Measurements from ENCODE around the gene VWA5B2. TPM values are rescaled to one million over a fixed set of nuclear protein-coding genes. Genes with fewer than 3 reads are reported as not detected.
"Not testable (repeated sequence)": the region's sequence is repeated elsewhere in the genome, so short reads cannot be mapped to it uniquely, and the experiment has no call there.

VWA5B2 gene
- total RNA-seq, 1 donor from 2014 or later: 1.3 TPM

- DNase-seq (ENCODE audit: extremely low read depth, low read depth, low spot score): no peak
Measured at GRCh38 chr3:184241141-184241446, 11.7 kb downstream of the VWA5B2 start.

- no peak for DNase-seq (ENCODE audit: extremely low read depth, low read depth, low spot score)
Measured at GRCh38 chr3:184241447-184242296, 12.3 kb downstream of the VWA5B2 start.

GRCh38 chr3:184242297-184242685 lies 12.9 kb downstream of the VWA5B2 start:
- DNase-seq (ENCODE audit: extremely low read depth, low read depth, low spot score): no peak

DNA sequence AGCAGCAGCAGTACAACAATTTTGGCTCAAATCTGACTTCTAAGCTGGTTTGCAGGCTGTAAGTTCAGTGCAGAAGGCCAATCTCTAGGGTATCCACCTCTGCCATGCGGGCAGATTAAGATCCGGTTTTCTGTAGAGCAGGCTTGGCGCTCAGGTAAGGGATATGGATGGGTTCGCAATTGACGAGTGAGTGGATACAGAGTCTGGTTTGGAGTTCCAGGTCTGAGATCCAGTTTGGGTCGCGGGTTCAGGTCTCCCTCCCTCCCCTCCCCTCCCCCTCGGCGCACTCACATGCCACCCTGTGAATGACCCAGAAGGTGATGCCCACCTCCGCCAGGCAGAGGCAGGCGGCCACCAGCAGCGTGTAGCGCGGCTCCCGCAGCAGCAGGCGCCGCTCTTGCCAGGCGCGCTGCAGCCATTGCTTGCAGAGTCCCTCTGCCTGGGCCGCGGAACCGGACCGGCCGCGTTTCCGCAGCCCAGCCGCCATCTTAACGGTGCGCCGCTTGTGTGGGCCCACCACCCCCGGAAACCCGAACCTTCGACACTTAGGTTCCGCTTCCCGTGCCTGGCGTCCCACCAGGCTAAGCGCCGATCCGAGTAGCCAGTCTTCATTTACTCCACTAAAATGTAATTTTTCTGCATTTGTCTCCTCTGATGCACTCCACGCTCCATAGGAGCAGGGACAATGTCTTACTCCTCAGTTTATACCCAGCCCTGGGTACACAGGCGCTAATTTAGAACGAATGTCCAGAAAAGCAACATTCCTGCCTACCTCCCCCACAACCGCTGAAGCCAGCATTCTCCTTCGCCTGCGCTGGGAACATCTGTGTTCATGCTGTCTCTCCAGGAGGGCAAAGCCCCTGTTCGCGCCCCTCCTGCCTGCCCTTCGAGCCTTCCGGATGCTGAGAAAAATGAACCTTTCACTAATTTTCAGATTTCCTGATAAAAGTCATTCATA lies 19.3 kb downstream of the VWA5B2 start, which contains the start of gene ALG3:
Gene ALG3, minus strand, starts transcription at position 509 of the 958 bp plus-strand sequence. Its CDS starts 22 bp downstream, at position 487.
- DNase-seq (ENCODE audit: extremely low read depth, low read depth, low spot score): no peak

DNA sequence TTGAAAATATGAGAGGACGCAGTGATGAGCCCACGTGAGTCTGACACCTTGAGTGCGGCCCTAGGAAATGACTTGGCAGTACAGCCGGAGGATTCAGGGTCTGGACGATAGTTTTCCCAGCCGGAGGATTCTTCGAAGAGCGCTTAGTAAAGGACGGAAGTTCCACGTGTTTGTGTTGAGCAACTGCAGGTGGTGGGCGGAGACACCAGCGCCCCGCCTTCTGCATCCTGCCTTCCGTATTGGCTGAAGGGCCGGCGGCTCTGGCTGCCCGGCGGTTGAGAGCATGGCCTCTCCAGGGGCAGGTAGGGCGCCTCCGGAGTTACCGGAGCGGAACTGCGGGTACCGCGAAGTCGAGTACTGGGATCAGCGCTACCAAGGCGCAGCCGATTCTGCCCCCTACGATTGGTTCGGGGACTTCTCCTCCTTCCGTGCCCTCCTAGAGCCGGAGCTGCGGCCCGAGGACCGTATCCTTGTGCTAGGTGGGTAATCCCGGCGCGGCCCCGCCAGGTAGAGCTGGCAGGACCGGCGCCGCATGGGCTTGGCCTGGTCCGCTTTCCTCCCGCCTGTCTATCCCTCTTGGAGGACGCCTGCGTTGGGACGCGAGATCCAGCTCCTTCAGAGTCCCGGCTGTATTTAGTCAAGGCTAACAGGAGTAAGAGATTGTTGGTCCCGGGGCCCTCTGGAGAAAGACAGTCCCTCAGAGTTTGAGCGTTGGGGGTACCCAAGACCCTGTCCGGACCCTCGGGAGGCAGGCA lies 20.2 kb downstream of the VWA5B2 start, which contains the start of gene EEF1AKMT4:
Gene EEF1AKMT4, plus strand, starts transcription at position 261 of the 755 bp plus-strand sequence. Its CDS starts 23 bp downstream, at position 284.
- DNase-seq (ENCODE audit: extremely low read depth, low read depth, low spot score): peak; percentile 96

DNA sequence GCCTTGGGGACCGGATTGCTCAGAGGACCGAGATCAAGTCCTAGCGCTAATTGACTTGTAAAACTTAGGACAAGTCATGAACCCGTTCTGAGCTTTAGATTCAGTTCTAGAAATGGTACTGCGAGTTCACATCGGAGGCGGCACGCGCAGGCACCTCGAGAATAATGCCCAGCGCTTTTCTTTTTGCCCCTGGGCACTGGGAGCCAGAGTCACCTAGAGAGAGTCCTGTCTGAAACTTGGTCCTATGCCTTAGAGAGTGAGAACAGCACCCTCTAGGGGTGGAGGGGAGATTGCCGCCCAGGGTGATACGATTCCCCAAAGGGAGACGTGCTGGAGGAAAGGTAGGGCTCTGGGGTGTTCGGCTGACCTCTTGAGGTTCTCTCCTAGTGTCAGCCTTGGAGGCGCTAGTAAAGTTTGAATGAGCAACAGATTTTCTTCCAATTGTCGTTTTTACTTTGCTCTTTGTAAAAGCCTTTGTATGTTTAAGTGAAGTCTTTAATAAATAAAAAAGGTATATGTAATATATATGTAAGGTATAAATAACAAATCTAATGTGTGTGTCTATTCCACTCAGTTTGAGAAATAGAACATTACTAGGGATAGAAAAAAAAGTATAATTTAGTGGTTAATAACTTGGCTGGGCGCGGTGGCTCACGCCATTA lies 20.9 kb downstream of the VWA5B2 start:
- peak; percentile 85 for DNase-seq (ENCODE audit: extremely low read depth, low read depth, low spot score)

GRCh38 chr3:184255291-184256039 lies 26.1 kb downstream of the VWA5B2 start:
- DNase-seq (ENCODE audit: extremely low read depth, low read depth, low spot score): no peak

DNA sequence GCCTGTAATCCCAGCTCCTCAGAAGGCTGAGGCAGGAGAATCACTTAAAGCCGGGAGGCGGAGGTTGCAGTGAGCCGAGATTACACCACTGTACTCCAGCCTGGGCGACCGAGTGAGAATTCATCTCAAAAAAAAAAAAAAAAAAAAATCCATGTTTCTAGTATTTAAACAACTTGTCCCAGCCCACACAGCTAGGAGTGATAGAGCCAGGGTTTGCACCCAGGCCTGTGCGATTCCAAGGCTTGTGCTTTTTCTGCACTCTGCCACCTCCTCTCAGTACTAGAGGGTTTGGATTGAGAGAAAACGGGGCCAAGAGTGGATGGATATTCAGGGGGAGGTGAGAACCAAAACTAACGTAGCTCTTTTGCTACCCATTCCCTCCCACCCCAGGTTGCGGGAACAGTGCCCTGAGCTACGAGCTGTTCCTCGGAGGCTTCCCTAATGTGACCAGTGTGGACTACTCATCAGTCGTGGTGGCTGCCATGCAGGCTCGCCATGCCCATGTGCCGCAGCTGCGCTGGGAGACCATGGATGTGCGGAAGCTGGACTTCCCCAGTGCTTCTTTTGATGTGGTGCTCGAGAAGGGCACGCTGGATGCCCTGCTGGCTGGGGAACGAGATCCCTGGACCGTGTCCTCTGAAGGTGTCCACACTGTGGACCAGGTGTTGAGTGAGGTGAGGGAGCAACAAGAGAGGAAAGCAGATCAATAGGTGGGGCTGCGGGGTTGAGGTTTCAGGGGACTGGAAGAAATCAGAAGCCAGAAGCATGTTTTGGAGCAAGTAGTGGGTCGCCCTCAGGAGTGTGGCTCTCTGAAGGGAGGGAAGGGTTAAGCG lies 27.9 kb downstream of the VWA5B2 start:
- no peak for DNase-seq (ENCODE audit: extremely low read depth, low read depth, low spot score)

GRCh38 chr3:184258926-184259325 lies 29.5 kb downstream of the VWA5B2 start:
- DNase-seq (ENCODE audit: extremely low read depth, low read depth, low spot score): no peak

DNA sequence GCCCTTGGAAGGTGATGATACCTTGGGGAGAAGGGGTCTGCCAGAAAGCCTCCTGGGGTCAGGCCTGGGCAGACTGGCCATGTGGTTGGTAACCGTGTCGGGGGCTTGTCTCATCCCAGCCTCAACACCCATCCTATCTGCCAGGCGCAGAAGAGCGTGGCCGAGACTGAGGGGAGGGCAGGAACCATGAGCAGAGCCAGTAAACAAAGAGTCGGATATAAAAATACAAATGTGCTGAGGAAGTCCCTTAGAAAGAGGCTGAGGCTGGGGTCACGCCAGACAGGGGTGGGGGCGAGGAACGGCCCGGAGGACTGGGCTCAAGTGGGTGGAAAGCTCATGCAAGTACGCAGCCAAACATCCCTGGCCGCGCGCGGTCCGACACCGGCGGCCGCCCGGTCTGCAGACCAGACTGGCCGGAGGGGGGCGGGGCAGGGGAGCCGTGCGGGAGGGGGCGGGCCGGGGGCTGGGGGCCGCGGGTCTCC lies 30.1 kb downstream of the VWA5B2 start:
- no peak for DNase-seq (ENCODE audit: extremely low read depth, low read depth, low spot score)

GRCh38 chr3:184259878-184260723 lies 30.7 kb downstream of the VWA5B2 start:
- DNase-seq (ENCODE audit: extremely low read depth, low read depth, low spot score): no peak

DNA sequence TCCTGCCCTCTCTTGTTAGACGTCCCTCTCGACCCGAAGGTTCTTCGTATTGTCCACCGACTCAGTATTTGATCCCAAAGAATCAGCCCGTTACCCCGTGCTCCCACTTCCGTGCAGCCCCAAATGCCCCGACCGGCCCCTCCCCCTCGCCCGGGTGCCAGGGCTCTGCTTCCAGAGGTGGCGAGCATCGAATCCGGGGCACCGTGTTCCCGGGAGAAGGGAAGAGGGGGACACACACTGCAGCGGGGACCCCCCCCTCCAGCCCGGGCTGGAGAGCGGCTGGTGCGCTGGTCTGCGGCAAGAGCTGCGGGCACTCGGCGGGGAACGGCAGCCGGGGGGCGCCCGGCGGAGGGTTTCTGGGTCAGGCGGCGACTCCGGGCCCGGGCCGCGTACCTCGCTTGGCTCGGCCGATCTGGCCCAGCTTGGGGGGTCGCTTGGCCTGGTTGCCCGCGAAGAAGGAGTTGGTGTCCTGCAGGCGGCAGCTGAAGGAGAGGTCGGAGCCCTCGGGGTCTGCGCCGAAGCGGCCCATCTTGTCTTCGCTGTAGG lies 31.4 kb downstream of the VWA5B2 start:
- DNase-seq (ENCODE audit: extremely low read depth, low read depth, low spot score): no peak

- DNase-seq (ENCODE audit: extremely low read depth, low read depth, low spot score): no peak
Measured at GRCh38 chr3:184261270-184261853, 32.0 kb downstream of the VWA5B2 start, which contains the start of gene CAMK2N2. CAMK2N2 (minus strand) TSS chr3:184261553; CDS start chr3:184261285, 268 bp downstream.

DNA sequence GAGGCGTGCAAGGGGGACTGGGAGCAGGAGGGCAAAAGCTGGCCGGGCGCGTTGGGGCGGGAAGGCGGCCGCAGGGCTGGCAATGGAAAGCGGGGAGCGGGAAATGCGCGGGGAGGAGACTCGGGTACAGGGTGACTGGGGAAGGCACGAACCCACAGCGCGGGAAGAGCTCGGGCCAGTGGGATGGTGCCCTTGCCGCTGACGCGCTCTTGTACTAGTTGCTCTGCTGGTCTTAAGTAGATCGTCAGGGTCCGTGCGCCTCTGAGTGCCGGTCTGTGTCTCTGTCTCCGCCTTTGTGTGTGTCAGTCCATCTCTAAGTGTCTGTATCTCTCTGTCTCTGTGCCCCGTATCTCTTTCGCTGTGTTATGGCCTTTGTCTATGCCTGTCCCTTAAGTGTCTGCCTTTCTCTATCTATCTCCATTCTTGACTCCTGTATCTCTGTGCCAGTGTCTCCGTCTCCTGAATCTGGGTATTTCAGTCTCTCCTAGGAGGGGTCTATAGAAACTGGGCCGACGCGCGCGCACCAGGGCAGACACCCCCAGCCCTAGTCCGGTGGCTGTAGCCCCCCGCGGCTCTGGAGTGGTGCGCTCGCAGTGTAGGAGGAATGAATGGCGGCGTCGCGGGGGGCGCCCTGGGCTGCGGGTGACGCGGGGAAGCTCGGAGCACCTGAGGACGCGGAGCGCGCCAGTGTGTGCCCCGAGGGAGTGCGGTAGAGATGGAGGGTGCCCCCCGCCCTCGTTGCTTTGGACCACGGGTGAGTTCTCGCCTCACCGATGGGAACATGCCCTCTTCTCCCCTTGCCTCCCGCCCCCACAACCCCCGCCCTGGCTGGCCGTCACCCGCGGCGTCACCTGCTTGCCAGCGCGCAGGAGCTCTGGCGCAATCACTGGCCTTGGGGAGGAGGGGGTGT lies 32.7 kb downstream of the VWA5B2 start:
- DNase-seq (ENCODE audit: extremely low read depth, low read depth, low spot score): no peak

DNA sequence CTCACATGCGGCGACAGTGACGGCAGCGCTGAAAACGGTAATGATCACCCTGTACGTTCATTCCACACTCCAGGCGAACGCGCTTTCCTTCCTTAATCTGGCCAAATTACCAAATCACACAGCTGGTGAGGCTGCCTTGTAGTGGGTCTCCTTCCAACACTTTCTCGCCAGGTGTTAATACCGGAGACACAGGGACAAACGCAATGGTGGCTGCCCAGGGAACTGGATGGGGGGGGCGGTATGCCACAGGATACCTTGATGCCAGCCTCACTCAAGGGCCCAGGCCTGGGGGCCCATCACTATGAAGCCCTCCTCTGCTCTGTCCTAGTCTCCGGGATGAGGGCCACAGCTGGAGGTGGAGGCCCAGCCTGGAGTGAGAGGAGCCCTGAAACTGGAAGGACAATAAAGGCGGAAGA lies 33.4 kb downstream of the VWA5B2 start:
- no peak for DNase-seq (ENCODE audit: extremely low read depth, low read depth, low spot score)

DNA sequence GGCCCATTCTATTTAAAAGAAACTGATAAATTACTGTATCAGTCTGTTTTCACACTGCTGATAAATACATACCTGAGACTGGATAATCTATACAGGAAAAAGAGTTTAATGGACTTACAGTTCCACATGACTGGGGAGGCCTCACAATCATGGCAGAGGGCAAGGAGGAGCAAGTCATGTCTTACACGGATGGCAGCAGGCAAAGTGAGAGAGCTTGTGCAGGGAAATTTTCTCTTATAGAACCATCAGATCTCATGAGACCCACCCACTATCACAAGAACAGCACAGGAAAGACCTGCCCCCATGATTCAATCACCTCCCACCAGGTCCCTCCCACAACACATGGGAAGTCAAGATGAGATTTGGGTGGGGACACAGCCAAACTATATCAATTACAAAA lies 37.9 kb downstream of the VWA5B2 start:
- DNase-seq (ENCODE audit: extremely low read depth, low read depth, low spot score): not testable (repeated sequence)
